ENCODE measurements around the gene PCDHB12. TPM values are rescaled to one million over a fixed set of nuclear protein-coding genes. Genes with fewer than 3 reads are reported as not detected.

The PCDHB12 gene
- polyA plus RNA-seq, 3 donors: not detected

DNA sequence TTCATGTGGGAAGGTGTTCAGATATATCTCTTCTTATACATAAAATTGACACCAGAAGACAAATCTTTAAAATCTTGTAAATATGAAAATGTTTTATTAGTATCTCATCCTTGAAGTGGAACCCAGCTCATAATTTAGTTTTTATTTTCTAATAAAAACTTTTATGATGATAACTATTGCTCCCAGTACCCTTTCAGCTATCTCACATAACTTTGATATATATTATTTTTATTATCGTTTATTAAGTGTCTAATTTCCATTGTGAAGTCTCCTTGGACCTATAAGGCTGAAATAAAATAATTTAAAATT is 52.7 kb downstream of the PCDHB12 start:
- intact Hi-C loops (cut with micrococcal nuclease): no loop called here
- H3K9me3 Mint-ChIP-seq: peaks cover 20 to 91% (median 85%) of the 10 kb centered on the region in 7 donors
- no peak overlapping the region for H3K4me3 Mint-ChIP-seq
- Histone ChIP-seq H3K36me3 (replicated peaks in 1 of 2; ENCODE audit: control insufficient read depth in 1 of 2, insufficient read depth in 2 of 2, low read length in 2 of 2) (no peaks in the 10 kb centered on the region), H3K27me3 (ENCODE audit: control insufficient read depth in 2 of 2, insufficient read depth in 2 of 2, low read length in 2 of 2) (no peaks in the 10 kb centered on the region), H4K20me1 (ENCODE audit: insufficient read depth, low read length) (no peaks in the 10 kb centered on the region), H3K4me2 (replicated peaks; ENCODE audit: extremely low read depth, low read length, poor library complexity, severe bottlenecking) (no peak overlapping the region), H3K4me1 (ENCODE audit: control insufficient read depth in 1 of 2, insufficient read depth in 2 of 2, low read length in 2 of 2) (no peaks in the 10 kb centered on the region), H3K4me3 (replicated peaks in 1 of 3; ENCODE audit: low read depth in 2 of 3, low read length in 3 of 3) (no peak overlapping the region), H3K9me3 (replicated peaks in 1 of 2; ENCODE audit: control insufficient read depth in 1 of 2, insufficient read depth in 1 of 2, low read length in 2 of 2) (peaks cover 52 to 96% of the 10 kb centered on the region in 2 donors), H3K79me2 (ENCODE audit: insufficient read depth, low read length) (no peaks in the 10 kb centered on the region), H2AFZ (ENCODE audit: insufficient read depth, low read depth, low read length, poor library complexity, severe bottlenecking) (no peak overlapping the region), H3K9ac (ENCODE audit: insufficient read depth, low read length, poor library complexity, severe bottlenecking) (no peak overlapping the region), H3K27ac (ENCODE audit: low read depth in 1 of 2, low read length in 2 of 2) (no peak overlapping the region)
- no peak overlapping the region for H3K27ac Mint-ChIP-seq
- peaks cover 0 to 2% (median 0%) of the 10 kb centered on the region in 3 donors for H3K27me3 Mint-ChIP-seq (ENCODE audit: low read depth in 3 of 3)
- TF ChIP-seq, protein P1, sequence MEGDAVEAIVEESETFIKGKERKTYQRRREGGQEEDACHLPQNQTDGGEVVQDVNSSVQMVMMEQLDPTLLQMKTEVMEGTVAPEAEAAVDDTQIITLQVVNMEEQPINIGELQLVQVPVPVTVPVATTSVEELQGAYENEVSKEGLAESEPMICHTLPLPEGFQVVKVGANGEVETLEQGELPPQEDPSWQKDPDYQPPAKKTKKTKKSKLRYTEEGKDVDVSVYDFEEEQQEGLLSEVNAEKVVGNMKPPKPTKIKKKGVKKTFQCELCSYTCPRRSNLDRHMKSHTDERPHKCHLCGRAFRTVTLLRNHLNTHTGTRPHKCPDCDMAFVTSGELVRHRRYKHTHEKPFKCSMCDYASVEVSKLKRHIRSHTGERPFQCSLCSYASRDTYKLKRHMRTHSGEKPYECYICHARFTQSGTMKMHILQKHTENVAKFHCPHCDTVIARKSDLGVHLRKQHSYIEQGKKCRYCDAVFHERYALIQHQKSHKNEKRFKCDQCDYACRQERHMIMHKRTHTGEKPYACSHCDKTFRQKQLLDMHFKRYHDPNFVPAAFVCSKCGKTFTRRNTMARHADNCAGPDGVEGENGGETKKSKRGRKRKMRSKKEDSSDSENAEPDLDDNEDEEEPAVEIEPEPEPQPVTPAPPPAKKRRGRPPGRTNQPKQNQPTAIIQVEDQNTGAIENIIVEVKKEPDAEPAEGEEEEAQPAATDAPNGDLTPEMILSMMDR (IDR thresholded peaks at IDR 0.05): no peak
- WGBS (ENCODE audit: insufficient coverage): no CpG with 5 or more reads among the region's 1 CpG
- H3K4me1 Mint-ChIP-seq: no peaks in the 10 kb centered on the region
- no peaks in the 10 kb centered on the region for H3K36me3 Mint-ChIP-seq
- DNase-seq: no peak

Other genes with a start within 250 kb of the PCDHB12 start
- gene PCDHAC2, start 242.2 kb upstream of the PCDHB12 start, polyA plus RNA-seq: not detected
- gene PCDHB1, start 157.3 kb upstream of the PCDHB12 start, polyA plus RNA-seq: not detected
- gene PCDHB2, start 114.1 kb upstream of the PCDHB12 start, polyA plus RNA-seq: not detected
- not detected for gene PCDHB3, start 108.2 kb upstream of the PCDHB12 start, polyA plus RNA-seq
- gene PCDHB4, start 86.9 kb upstream of the PCDHB12 start, polyA plus RNA-seq: not detected
- gene PCDHB5, start 73.5 kb upstream of the PCDHB12 start, polyA plus RNA-seq: not detected
- gene PCDHB6, start 58.7 kb upstream of the PCDHB12 start, polyA plus RNA-seq: not detected
- not detected for gene PCDHB7, start 36.1 kb upstream of the PCDHB12 start, polyA plus RNA-seq
- not detected for gene PCDHB8, start 30.9 kb upstream of the PCDHB12 start, polyA plus RNA-seq
- not detected for gene PCDHB16, start 26.3 kb upstream of the PCDHB12 start, polyA plus RNA-seq
- gene PCDHB9, start 21.6 kb upstream of the PCDHB12 start, polyA plus RNA-seq: not detected
- not detected for gene PCDHB10, start 16.4 kb upstream of the PCDHB12 start, polyA plus RNA-seq
- not detected for gene PCDHB11, start 9.1 kb upstream of the PCDHB12 start, polyA plus RNA-seq
- gene PCDHB13, start 5.2 kb downstream of the PCDHB12 start, polyA plus RNA-seq: not detected
- gene PCDHB14, start 14.6 kb downstream of the PCDHB12 start, polyA plus RNA-seq: not detected
- not detected for gene PCDHB15, start 36.7 kb downstream of the PCDHB12 start, polyA plus RNA-seq
- not detected for gene SLC25A2, start 95.3 kb downstream of the PCDHB12 start, polyA plus RNA-seq
- 10 to 100 TPM; 11.8 to 57.5 (median 52.7) TPM for gene TAF7, start 112.1 kb downstream of the PCDHB12 start, polyA plus RNA-seq
- not detected for gene PCDHGA1, start 121.8 kb downstream of the PCDHB12 start, polyA plus RNA-seq
- not detected for gene PCDHGA2, start 130.0 kb downstream of the PCDHB12 start, polyA plus RNA-seq
- not detected for gene PCDHGA3, start 135.1 kb downstream of the PCDHB12 start, polyA plus RNA-seq
- gene PCDHGB1, start 141.4 kb downstream of the PCDHB12 start, polyA plus RNA-seq: not detected
- under 1 TPM in 1 of 3 donors, not detected in 2; 0.03 TPM for gene PCDHGA4, start 146.3 kb downstream of the PCDHB12 start, polyA plus RNA-seq
- gene PCDHGB2, start 151.3 kb downstream of the PCDHB12 start, polyA plus RNA-seq: under 1 TPM in 1 of 3 donors, not detected in 2; 0.01 TPM
- gene PCDHGA5, start 155.4 kb downstream of the PCDHB12 start, polyA plus RNA-seq: not detected
- not detected for gene PCDHGB3, start 161.5 kb downstream of the PCDHB12 start, polyA plus RNA-seq
- gene PCDHGA6, start 165.2 kb downstream of the PCDHB12 start, polyA plus RNA-seq: not detected
- gene PCDHGA7, start 174.0 kb downstream of the PCDHB12 start, polyA plus RNA-seq: not detected
- gene PCDHGB4, start 179.0 kb downstream of the PCDHB12 start, polyA plus RNA-seq: not detected
- not detected for gene PCDHGA8, start 183.9 kb downstream of the PCDHB12 start, polyA plus RNA-seq
- gene PCDHGB5, start 189.2 kb downstream of the PCDHB12 start, polyA plus RNA-seq: under 1 TPM in 2 of 3 donors, not detected in 1; 0.01 to 0.08 TPM
- gene PCDHGA9, start 194.1 kb downstream of the PCDHB12 start, polyA plus RNA-seq: not detected
- gene PCDHGB6, start 199.3 kb downstream of the PCDHB12 start, polyA plus RNA-seq: under 1 TPM in 2 of 3 donors, not detected in 1; 0.01 to 0.06 TPM
- gene PCDHGA10, start 204.3 kb downstream of the PCDHB12 start, polyA plus RNA-seq: not detected
- under 1 TPM in 1 of 3 donors, not detected in 2; 0.04 TPM for gene PCDHGB7, start 209.0 kb downstream of the PCDHB12 start, polyA plus RNA-seq
- gene PCDHGA11, start 212.3 kb downstream of the PCDHB12 start, polyA plus RNA-seq: not detected
- under 1 TPM in 1 of 3 donors, not detected in 2; 0.01 TPM for gene PCDHGA12, start 221.8 kb downstream of the PCDHB12 start, polyA plus RNA-seq

Measured in CD14-positive monocyte (primary cell).